ENCODE data around the gene RAD51AP2. TPM values are rescaled to one million over a fixed set of nuclear protein-coding genes. Genes with fewer than 3 reads are reported as not detected.

RAD51AP2 gene
- total RNA-seq, 1 experiment from 2014 or later = not detected

GRCh38 chr2:17482651-17483050 is 35.6 kb downstream of the RAD51AP2 start:
- CTCF ChIA-PET = no interaction called here
- Histone ChIP-seq H3K27ac (ENCODE audit: low read length) (no peak overlapping the region), H2AFZ (ENCODE audit: low read length) (no peak overlapping the region), H3K9me2 (replicated peaks; ENCODE audit: low read length) (no peaks in the 10 kb centered on the region), H3K27me3 (ENCODE audit: low read length) (no peaks in the 10 kb centered on the region), H3F3A (ENCODE audit: low read length, unreplicated experiment) (no peaks in the 10 kb centered on the region), H3K4me2 (ENCODE audit: low read length) (no peak overlapping the region), H4K20me1 (ENCODE audit: low read length) (no peaks in the 10 kb centered on the region), H3K79me2 (ENCODE audit: low read length) (no peaks in the 10 kb centered on the region), H3K4me3 (ENCODE audit: low read length) (no peak overlapping the region), H3K9ac (ENCODE audit: low read length) (no peak overlapping the region), H3K4me1 (ENCODE audit: insufficient read depth, low read length) (no peaks in the 10 kb centered on the region), H3K36me3 (ENCODE audit: low read depth, low read length) (no peaks in the 10 kb centered on the region), H3K9me3 (ENCODE audit: low read length) (no peaks in the 10 kb centered on the region)
- ATAC-seq = no peak
- DNase-seq = no peak
- intact Hi-C loops (cut with micrococcal nuclease) = no loop called here
- TF ChIP-seq CTCF (conservative IDR thresholded peaks at IDR 0.05; ENCODE audit: low read depth, low read length) (no peak), EZH2phosphoT487 (IDR thresholded peaks at IDR 0.05; ENCODE audit: borderline replicate concordance, low read length) (no peak), EZH2 (IDR thresholded peaks at IDR 0.05; ENCODE audit: low read length, unreplicated experiment) (no peak)
- POLR2A ChIA-PET (ENCODE audit: unreplicated experiment) = no interaction called here
- BruUV-seq (replicated peaks) = no TSS peak

- H3K27ac ChIP-seq (ENCODE audit: low read length) = no peak overlapping the region
- intact Hi-C loops (cut with micrococcal nuclease) = no loop called here
- no peaks in the 10 kb centered on the region for H3F3A ChIP-seq (ENCODE audit: low read length, unreplicated experiment)
- CTCF ChIA-PET = no interaction called here
- no peak overlapping the region for H3K4me3 ChIP-seq (ENCODE audit: low read length)
- H3K36me3 ChIP-seq (ENCODE audit: low read depth, low read length) = no peaks in the 10 kb centered on the region
- peak; percentile 30 for DNase-seq
- no peak overlapping the region for H2AFZ ChIP-seq (ENCODE audit: low read length)
- H3K4me1 ChIP-seq (ENCODE audit: insufficient read depth, low read length) = no peaks in the 10 kb centered on the region
- no peaks in the 10 kb centered on the region for H3K79me2 ChIP-seq (ENCODE audit: low read length)
- H3K9me2 ChIP-seq (replicated peaks; ENCODE audit: low read length) = no peaks in the 10 kb centered on the region
- BruUV-seq (replicated peaks) = no TSS peak
- no peaks in the 10 kb centered on the region for H3K9me3 ChIP-seq (ENCODE audit: low read length)
- no peak overlapping the region for H3K4me2 ChIP-seq (ENCODE audit: low read length)
- no peak for ATAC-seq
- H3K9ac ChIP-seq (ENCODE audit: low read length) = no peak overlapping the region
- H4K20me1 ChIP-seq (ENCODE audit: low read length) = no peaks in the 10 kb centered on the region
- no peaks in the 10 kb centered on the region for H3K27me3 ChIP-seq (ENCODE audit: low read length)
- TF ChIP-seq CTCF (conservative IDR thresholded peaks at IDR 0.05; ENCODE audit: low read depth, low read length) = no peak
- no peak for TF ChIP-seq EZH2 (IDR thresholded peaks at IDR 0.05; ENCODE audit: low read length, unreplicated experiment)
- no peak for TF ChIP-seq EZH2phosphoT487 (IDR thresholded peaks at IDR 0.05; ENCODE audit: borderline replicate concordance, low read length)
- POLR2A ChIA-PET (ENCODE audit: unreplicated experiment) = no interaction called here
These were observed 38.4 kb downstream of the RAD51AP2 start for GRCh38 chr2:17479875-17480274.

GRCh38 chr2:17476830-17477229 is 41.4 kb downstream of the RAD51AP2 start:
- Histone ChIP-seq H3K4me2 (ENCODE audit: low read length) (no peak overlapping the region), H3K36me3 (ENCODE audit: low read depth, low read length) (no peaks in the 10 kb centered on the region), H3K4me1 (ENCODE audit: insufficient read depth, low read length) (0 out of 2 replicates have a peak, but pooled peaks cover under 1% of the 10 kb centered on the region), H3K9me2 (replicated peaks; ENCODE audit: low read length) (no peaks in the 10 kb centered on the region), H3K27ac (ENCODE audit: low read length) (no peak overlapping the region), H3F3A (ENCODE audit: low read length, unreplicated experiment) (no peaks in the 10 kb centered on the region), H4K20me1 (ENCODE audit: low read length) (no peaks in the 10 kb centered on the region), H3K4me3 (ENCODE audit: low read length) (no peak overlapping the region), H3K27me3 (ENCODE audit: low read length) (no peaks in the 10 kb centered on the region), H3K9me3 (ENCODE audit: low read length) (no peaks in the 10 kb centered on the region), H3K9ac (ENCODE audit: low read length) (no peak overlapping the region), H2AFZ (ENCODE audit: low read length) (no peak overlapping the region), H3K79me2 (ENCODE audit: low read length) (no peaks in the 10 kb centered on the region)
- TF ChIP-seq EZH2phosphoT487 (IDR thresholded peaks at IDR 0.05; ENCODE audit: borderline replicate concordance, low read length) (no peak), EZH2 (IDR thresholded peaks at IDR 0.05; ENCODE audit: low read length, unreplicated experiment) (no peak), CTCF (conservative IDR thresholded peaks at IDR 0.05; ENCODE audit: low read depth, low read length) (no peak)
- ATAC-seq (no peak), DNase-seq (no peak)
- BruUV-seq (replicated peaks) = no TSS peak
- intact Hi-C loops (cut with micrococcal nuclease) = no loop called here
- CTCF ChIA-PET = no interaction called here
- POLR2A ChIA-PET (ENCODE audit: unreplicated experiment) = no interaction called here

All from PC-3 (cell line).